ENCODE results near the gene DDO.

Gene DDO

DNA sequence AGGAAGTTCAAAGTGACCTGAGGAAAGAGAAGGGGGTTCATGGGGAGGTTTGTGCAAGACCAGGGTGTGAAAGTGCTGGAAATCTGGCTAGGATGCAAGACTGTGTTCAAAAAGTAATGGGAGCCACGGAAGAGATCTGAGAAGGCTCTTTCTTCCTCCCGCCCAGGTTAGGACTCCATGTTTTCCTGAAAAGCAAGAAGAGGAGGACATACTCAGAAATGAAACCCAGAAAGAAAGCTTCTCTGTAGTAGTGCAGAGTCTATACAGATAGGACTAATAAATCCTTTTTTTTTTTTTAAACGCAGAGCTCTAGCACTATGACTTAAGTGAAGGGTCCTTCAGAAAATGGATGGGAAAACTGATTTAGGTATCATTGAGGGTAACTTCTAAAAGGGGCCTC is 3.2 kb upstream of the DDO start:
- no peak for DNase-seq

DNA sequence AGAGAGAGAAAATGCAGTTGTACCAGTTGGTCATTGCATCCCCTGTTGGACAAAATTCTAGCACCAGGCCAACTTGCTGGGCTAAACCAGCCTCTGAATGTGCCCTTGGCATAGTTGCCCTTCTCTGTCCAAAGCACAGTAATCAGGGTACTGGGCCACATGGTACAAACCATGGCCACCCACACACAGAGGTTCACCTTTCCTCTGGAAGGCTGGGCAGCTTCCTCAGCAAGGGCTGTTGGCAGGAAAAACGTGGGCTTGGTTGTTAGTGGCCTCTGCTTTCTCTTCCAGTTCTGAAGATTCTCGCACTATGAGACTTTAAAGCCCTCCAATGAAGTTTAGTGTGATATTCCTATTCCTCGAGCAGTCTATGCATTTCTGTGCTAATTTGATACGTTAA is 706 bp downstream of the DDO start:
- no peak for DNase-seq

- no peak for DNase-seq
Measured at GRCh38 chr6:110412360-110412759, 3.0 kb downstream of the DDO start.

DNA sequence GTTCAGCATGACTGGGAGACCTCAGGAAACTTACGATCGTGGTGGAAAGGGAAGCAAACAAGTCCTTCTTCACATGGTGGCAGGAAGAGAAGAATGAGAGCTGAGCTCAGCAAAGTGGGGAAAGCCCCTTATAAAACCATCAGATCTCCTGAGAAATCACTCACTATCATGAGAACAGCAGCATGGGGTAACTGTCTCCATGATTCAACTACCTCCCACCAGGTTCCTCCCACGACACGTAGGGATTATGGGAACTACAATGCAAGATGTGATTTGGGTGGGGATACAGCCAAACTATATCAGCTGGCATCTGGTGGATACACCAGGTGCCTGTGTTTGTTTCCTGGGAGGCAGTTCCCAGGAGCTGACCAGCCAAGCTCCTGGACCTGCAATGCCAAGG is 4.9 kb downstream of the DDO start:
- DNase-seq: no peak

- DNase-seq: no peak
Measured at GRCh38 chr6:110409794-110410193, 5.6 kb downstream of the DDO start.

DNA sequence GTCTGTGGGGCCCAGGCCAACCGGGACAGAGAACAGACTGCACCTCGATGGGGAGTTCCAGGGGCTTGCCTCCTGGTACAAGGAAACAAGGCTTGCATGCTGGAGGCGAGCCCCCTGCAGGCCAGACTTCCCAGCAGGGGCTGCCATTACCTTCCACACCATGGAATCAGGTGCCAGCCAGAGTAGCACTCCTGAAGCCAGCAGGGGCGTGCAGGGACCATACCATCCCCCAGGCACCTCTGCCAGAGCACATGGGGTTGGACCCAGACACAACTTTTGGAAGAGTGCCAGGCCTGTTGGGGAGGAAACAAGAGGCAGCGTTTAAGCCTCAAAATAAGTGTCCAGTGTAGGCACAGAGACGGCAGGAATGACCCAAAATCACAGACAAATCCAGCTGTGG is 6.5 kb downstream of the DDO start:
- no peak for DNase-seq

- DNase-seq: no peak
Measured at GRCh38 chr6:110404607-110405006, 10.8 kb downstream of the DDO start.

GRCh38 chr6:110401585-110402176 is 13.7 kb downstream of the DDO start:
- DNase-seq: no peak

DNA sequence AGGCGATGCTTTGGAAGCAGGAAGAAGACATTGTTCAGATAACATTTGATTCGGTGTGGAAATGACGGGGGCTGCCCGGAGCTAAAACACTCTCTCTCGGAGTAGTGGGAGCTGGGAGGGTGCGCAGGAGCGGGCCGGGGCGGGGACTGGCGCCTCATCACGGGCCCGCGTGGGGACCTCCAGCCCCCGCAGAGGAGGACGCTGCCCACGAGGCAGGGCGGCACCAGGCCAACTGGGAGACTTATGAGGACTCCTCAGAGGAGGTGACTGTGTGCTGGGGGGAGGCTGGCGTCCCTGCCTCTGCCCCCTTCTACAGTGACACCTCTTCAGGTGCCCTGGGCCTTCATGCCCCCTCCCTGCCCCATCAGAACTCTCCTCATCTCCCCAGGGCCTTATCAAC is 15.2 kb downstream of the DDO start:
- no peak for DNase-seq

DNA sequence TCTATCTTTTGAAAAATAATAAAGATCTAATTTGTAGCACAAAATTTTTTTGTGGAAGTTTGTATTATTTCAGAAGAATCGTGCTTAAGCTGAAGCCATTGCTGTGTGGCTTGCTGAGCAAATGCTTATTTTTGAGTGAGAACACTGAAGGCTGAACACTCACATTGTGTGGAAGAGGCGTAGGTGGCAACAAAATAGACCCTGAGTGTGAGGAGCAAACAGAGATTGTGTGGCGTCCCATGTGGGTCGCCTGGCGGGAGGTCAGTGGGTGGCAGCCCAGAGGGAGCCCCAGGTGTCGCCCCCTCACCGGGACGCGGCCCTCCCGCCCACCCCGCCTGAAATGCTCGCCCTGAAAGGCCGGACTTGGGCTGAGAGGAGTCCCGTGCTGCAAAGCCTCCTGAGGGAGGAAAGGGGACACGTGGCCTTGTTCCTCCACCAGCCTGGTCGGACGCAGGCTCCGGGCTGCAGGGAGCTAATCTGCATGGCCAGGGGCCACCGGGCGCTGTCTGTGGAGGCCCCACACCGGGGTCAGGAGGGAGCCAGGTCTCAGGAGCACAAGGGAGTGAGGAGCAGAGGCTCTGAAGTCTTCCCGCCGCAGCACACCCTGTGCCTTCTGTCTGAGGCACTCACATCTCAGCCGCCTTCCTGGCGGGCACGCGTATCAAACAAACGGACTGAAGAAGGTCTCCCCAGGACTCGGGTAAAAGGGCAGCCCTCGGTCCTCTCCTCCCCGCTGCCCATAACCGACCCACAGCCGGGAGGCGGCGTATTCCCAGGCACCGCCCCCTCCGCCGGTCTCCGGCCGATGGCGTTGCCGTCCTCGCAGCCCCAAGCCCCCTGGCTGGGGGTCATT is 15.9 kb downstream of the DDO start:
- no peak for DNase-seq

DNA sequence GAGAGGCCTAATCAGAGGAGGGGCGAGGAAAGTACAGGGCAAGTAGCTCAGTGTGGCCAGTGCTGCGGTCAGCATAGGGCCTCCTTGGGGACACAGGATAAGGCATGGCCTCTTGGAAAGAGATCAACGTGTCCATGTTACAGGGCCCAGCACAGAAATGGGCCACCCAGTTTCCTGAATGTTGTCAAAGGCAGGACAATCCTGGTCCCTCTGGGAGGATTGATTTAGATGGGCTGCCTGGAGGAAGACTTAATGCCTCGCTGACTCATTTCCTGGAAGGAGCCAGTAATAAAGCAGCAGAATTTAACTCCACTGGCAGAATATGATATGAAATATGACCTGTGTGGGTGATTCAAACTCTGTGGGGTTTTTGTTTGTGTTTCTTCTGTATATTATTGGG is 16.6 kb downstream of the DDO start:
- no peak for DNase-seq

- no peak for DNase-seq
Measured at GRCh38 chr6:110395221-110395620, 20.2 kb downstream of the DDO start.

GRCh38 chr6:110394409-110394808 is 21.0 kb downstream of the DDO start:
- DNase-seq: no peak

- no peak for DNase-seq
Measured at GRCh38 chr6:110392727-110393126, 22.6 kb downstream of the DDO start.

DNA sequence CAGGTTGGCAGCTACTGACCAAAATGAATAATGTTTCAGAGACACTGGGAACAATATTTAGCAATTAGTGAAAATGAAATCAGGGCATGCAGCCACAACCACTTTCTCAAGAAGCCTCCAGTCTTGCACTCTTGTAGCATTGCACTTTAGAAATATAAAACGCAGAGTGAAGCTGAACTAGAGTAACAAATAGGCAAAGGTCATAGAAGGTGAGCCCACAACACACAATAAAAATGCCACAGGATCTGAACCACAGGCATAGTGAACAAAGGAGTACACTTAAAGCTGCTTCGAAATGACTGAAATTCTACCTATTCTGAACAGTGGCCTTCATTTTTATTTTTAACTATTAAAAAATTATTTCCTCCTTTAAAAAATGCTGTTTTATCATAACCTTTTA is 25.0 kb downstream of the DDO start:
- DNase-seq: no peak

GRCh38 chr6:110389689-110390382 is 25.5 kb downstream of the DDO start:
- DNase-seq: no peak

DNA sequence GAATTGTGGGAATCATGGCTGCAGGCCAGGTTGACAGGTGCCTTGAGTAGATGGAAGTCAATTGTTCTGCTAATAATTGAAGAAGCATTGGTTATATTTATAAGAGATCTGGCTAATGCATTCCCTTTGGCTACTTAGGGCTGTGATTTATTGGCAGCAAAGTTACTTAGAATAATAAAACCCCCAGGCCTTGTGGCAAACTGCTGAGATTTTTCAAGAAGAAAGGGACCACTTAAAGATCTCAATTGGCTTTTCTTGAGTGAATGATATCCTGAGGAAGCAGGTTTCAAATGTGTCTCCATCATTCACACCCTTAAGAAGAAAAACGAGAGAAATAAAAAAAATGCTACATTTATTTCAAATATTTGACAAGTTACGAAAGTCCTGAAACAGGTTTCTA is 27.4 kb downstream of the DDO start:
- DNase-seq: no peak

DNA sequence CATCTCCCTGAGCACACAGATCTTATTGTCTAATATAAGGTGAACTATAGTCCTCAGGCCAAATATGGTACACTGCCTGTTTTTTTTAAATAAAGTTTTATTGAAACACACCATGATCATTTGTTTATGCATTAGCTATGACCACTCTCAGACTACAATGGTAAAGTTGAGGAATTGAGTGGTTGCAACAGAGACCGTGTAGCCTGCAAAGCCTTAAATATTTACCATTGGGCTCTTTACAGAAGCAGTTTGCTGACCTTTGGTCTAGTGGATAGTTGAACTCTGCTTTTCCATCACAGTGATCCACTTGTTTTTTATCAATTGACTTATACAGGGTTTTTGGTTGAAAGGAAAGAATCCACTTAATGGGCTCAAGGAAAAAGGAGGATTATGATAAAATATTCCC is 29.9 kb downstream of the DDO start:
- no peak for DNase-seq

DNA sequence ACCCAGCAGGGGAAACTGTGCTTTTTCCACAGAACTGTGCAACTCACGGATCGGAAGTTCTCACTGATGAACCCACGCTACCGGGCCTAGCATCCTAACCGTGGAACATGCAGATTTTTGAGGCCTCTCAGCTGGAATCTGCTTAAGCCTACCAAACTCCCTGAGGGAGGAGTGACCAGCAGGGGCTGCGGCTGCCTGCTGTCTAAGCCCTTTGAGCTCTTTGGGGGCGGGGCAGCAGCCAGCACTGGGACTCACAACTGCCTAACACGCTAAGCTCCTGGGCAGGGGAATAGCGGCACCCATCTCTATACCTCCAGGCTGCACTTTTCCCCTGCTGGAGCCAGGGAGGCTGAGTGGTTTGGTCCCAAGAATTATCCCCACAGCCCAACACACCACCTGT is 36.8 kb downstream of the DDO start:
- no peak for DNase-seq

- no peak for DNase-seq
Measured at GRCh38 chr6:110369066-110369465, 46.3 kb downstream of the DDO start.

DNA sequence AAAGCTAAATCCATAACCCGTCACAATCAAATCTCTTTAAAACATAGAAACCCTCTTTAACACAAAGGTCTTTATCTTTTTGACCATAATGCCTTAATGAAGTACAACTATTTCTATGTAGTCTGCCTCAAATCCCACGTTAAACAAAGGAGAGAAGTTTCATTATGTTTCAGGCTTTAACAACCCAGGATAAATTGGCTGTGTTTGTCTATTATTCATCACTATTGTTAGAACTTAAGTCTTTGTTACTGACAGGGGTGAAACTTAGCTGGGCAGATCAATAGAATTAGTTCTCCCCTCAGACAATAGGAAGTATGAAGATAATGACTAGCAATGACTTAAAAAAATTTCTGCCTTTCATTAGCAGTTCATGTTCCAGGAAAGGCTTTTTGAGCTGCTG is 47.1 kb downstream of the DDO start:
- DNase-seq: no peak

DNA sequence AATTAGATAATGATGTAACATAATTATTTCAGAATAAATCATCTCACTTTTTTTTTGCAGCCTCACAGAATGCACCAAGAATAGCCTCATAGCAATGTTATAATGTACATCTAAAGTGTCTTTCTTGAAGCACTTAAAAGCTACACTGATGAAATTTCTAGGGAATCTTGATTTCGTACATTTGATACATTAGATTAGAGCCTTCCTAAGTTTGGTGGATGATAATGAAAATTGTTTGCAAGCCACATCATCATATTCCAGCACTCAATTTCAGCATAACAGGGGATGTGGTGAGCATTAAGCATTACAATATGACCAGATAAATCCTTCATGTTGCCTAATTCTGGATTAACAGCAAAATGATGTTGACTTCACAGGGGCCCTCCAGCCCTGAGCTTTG is 47.5 kb downstream of the DDO start:
- no peak for DNase-seq

DNA sequence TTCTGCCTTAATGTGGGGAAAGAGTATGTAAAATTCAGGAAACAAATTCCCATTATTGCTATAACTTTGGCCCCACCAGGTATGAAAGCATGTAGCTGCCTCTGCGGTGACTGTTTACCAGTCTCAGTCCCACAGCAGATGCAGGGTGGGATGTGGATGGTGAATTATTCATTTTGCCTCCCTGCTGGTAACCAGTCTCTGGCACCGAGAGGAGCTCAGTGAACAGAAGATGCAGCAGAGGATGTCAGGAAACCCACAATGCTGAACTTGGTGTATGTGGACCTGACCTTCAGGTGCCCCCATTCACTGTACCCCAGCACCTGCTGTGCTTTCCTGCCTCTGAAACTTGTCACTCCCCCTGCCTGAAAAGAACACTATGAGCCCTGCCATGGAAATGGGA is 48.4 kb downstream of the DDO start:
- DNase-seq: no peak

- peak in 1 of 6 experiments; percentile 10 for DNase-seq
Measured at GRCh38 chr6:110366256-110366655, 49.1 kb downstream of the DDO start.
